Measurements from ENCODE around the gene BRAF.

Gene BRAF

DNA sequence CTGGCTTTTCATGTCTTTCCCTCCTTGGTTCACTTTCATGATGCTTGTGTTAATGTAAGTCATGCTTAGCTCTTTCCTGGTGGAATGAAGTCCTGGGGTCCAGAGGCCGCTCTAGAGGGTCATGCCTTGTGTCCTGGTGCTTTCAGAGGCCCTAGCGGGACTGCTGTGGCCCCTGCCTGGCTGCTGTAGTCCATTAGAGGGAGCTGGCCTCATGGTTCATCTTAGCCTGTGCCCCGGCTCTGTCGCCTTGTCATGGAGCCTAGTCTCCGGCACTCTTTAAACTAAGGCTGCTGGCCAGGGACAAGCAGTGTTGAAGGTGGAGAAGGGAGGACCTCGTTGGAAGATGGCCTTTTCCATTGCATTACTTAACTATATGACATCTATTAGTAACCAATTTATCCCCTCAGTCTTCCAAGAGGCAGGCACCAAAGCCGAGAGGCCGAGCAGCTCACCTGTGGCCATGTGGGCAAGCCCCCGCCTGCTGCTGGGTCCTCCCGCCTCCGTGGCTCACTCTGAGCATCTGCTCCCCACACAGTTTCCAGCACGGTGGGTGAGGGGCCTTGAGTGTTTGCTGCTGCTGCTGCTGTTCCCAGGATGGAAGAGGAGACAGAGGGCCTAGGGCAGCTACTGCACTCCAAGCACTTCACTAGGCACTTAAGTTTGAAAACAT is 233.2 kb downstream of the BRAF start:
- no peak for DNase-seq (ENCODE audit: low spot score)
- in situ Hi-C loops (cut with MboI; ENCODE audit: low pct_unique_long_range_greater_than_20kb, low sequenced_read_pairs, unreplicated experiment), result no loop called here
- TF ChIP-seq, protein P1, sequence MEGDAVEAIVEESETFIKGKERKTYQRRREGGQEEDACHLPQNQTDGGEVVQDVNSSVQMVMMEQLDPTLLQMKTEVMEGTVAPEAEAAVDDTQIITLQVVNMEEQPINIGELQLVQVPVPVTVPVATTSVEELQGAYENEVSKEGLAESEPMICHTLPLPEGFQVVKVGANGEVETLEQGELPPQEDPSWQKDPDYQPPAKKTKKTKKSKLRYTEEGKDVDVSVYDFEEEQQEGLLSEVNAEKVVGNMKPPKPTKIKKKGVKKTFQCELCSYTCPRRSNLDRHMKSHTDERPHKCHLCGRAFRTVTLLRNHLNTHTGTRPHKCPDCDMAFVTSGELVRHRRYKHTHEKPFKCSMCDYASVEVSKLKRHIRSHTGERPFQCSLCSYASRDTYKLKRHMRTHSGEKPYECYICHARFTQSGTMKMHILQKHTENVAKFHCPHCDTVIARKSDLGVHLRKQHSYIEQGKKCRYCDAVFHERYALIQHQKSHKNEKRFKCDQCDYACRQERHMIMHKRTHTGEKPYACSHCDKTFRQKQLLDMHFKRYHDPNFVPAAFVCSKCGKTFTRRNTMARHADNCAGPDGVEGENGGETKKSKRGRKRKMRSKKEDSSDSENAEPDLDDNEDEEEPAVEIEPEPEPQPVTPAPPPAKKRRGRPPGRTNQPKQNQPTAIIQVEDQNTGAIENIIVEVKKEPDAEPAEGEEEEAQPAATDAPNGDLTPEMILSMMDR (IDR thresholded peaks at IDR 0.05; ENCODE audit: extremely low read depth, insufficient read depth, missing control alignments), result no peak

DNA sequence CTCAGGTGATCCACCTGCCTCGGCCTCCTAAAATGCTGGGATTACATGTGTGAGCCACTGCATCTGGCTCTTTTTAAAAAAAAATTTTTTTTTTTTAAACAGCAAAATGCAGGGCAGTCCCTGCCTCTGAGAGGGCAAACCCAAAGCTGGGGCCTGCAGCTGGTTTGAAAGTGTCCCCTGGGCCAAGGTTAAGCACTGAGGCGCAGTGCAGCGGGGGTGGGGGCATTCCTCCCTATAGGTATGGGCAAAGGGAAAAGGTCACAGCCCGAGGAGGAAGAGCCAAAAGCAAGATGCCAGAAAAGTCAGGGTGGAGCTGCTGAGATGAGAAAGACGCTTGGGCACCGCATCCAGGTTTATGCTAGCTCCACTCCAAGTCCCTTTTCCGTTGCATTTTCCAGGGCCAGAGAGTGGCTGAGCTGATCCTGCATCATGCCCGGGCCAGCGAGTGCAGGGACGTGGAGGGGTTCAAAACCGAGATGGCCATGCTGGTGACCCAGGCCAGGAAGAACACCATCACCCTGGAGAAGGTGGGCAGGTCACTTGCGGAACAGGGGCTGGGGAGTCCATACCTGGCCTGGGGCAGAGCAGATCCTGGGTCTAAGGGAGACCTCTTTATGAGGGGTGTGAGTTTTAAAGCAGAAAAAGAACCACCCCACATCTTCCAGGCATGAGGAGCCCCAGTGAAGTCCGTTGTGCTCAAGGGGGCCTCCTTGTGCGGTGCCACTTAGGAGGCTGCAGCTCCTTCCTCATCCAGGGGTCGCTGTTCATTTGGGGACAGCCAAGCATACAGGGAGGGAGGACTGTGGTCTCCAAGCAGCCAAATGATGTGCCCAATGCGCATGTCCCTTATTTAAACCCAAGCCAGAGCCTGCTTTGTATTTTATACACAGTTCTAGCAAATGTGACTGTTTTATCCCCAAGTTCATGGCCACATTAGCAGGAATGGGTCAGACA is 235.3 kb downstream of the BRAF start:
- in situ Hi-C loops (cut with MboI; ENCODE audit: low pct_unique_long_range_greater_than_20kb, low sequenced_read_pairs, unreplicated experiment), result no loop called here
- no peak for DNase-seq (ENCODE audit: low spot score)
- TF ChIP-seq, protein P1 (IDR thresholded peaks at IDR 0.05; ENCODE audit: extremely low read depth, insufficient read depth, missing control alignments), result no peak

DNA sequence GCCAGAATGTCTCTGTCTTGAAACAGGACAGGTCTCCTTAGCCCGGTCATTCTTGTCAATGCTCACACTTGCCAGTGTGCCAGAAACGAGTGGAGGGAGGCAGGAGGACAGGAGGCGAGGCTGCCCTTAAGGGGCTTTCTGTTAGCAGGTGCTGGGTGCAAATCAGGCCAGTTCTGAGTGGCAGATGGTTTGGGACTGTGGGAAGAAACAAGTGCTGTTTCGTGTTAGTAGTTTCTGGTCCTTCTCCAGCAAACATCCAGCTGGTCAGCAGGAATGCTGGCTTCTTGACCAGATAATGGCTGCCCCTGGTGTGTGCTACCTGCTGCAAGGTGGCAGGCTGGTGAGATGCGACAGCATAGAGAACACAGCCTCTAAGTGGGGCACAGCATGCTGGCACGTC is 236.4 kb downstream of the BRAF start:
- in situ Hi-C loops (cut with MboI; ENCODE audit: low pct_unique_long_range_greater_than_20kb, low sequenced_read_pairs, unreplicated experiment), result no loop called here
- TF ChIP-seq, protein P1 (IDR thresholded peaks at IDR 0.05; ENCODE audit: extremely low read depth, insufficient read depth, missing control alignments), result no peak
- no peak for DNase-seq (ENCODE audit: low spot score)

DNA sequence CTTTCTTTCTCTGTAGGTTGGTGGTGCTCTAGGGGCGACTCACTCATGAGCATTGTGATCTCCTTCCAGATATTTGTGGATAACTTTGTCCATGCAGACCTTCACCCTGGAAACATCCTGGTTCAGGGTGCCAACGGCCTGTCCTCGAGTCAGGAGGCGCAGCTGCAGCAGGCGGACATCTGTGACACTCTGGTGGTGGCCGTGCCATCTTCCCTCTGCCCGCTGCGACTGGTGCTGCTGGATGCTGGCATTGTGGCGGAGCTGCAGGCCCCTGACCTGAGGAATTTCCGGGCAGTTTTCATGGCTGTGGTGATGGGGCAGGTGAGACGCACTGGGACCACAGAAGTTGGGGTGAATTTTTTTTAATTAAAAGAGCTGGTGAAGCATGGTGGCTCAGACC is 237.8 kb downstream of the BRAF start:
- TF ChIP-seq, protein P1 (IDR thresholded peaks at IDR 0.05; ENCODE audit: extremely low read depth, insufficient read depth, missing control alignments), result no peak
- DNase-seq (ENCODE audit: low spot score), result no peak
- in situ Hi-C loops (cut with MboI; ENCODE audit: low pct_unique_long_range_greater_than_20kb, low sequenced_read_pairs, unreplicated experiment), result no loop called here

DNA sequence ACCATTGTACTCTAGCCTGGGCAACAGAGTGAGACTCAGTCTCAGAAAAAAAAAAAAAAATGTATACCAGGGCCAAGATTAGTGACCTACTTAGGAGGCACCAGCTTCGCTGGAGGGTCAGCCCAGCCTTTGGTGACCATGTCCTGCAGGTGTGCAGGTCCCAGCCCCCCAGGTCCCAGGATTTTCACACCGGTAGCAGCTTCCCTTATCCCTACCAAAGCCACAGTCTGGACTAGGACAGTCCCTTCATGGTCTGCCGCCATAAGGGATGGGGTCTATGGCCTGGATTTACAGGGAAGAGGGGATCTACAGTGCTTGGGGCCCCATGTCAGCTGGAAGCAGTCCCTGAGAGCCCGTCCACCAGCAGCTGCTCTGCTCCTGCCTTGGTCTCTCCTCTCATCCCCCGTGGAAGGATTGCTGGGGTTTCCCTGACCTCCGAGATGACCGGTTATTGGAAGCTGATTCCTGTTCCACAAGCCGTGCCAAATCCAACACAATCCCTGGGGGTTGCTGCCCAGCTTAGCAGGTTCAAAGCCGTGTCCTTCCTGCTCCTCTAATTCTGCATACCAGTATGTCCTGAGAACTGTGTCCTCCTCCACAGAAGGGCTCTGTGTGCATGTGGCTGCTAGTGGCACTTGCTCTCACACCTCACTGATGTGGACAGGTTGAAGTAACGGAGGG is 239.2 kb downstream of the BRAF start:
- in situ Hi-C loops (cut with MboI; ENCODE audit: low pct_unique_long_range_greater_than_20kb, low sequenced_read_pairs, unreplicated experiment), result no loop called here
- no peak for DNase-seq (ENCODE audit: low spot score)
- TF ChIP-seq, protein P1 (IDR thresholded peaks at IDR 0.05; ENCODE audit: extremely low read depth, insufficient read depth, missing control alignments), result no peak

Measured in GM13977 (cell line).